Body of pancreas (tissue), 4 donors: Measurements from ENCODE around the gene TENM4.

Source experiments
- CTCF ChIP-seq, 7 experiments: fragments of 450-650 bp in 4 of 7; fragments of 200-600 bp in 3 of 7; sonication (generic) in 3 of 7; IDR thresholded peaks; one replicate each; pipeline ENCODE4 v1.5.1; 2016 to 2019; ENCODE audit warnings: antibody characterized with exemption in 7 of 7
- POLR2A ChIP-seq, 3 donors: fragments of 450-650 bp; IDR thresholded peaks; one replicate each; pipeline ENCODE4 v1.6.1; 2016; ENCODE audit warnings: antibody characterized with exemption in 3 of 3, mild to moderate bottlenecking in 2 of 3

- TF ChIP-seq CTCF (IDR thresholded peaks at IDR 0.05) (no peak), POLR2A (IDR thresholded peaks at IDR 0.05) (no peak)
Observed at GRCh38 chr11:78886616-78887015, 554.2 kb downstream of the TENM4 start.
